HG02970 (cell line): ENCODE results near the gene MLEC.

Source experiments
- ATAC-seq: cut with Tn5 transposase; IDR thresholded peaks from one replicate; pipeline ENCODE4 v1.9.1; 2021; ENCODE audit warnings: mild to moderate bottlenecking, moderate library complexity, moderate number of reproducible peaks; ENCODE audit not compliant: unreplicated experiment, low FRiP score

MLEC gene

GRCh38 chr12:120690083-120690450 is 3.1 kb downstream of the MLEC start:
- ATAC-seq, result no peak

- no peak for ATAC-seq
These were observed 4.0 kb downstream of the MLEC start for GRCh38 chr12:120690978-120691377.

- ATAC-seq, result no peak
These were observed 5.6 kb downstream of the MLEC start for GRCh38 chr12:120692524-120693033.

- no peak for ATAC-seq
These were observed 6.9 kb downstream of the MLEC start for GRCh38 chr12:120693848-120694247.

GRCh38 chr12:120696626-120697025 is 9.7 kb downstream of the MLEC start:
- ATAC-seq, result no peak

GRCh38 chr12:120697344-120697743 is 10.4 kb downstream of the MLEC start:
- ATAC-seq, result no peak

GRCh38 chr12:120698665-120699064 is 11.7 kb downstream of the MLEC start:
- no peak for ATAC-seq

- ATAC-seq, result no peak
These were observed 12.6 kb downstream of the MLEC start for GRCh38 chr12:120699553-120699952.

- no peak for ATAC-seq
These were observed 13.9 kb downstream of the MLEC start for GRCh38 chr12:120700886-120701285.

- ATAC-seq, result no peak
These were observed 15.7 kb downstream of the MLEC start for GRCh38 chr12:120702637-120703036.

- ATAC-seq, result no peak
These were observed 16.5 kb downstream of the MLEC start for GRCh38 chr12:120703311-120703942.

GRCh38 chr12:120705618-120706017 is 18.7 kb downstream of the MLEC start:
- ATAC-seq, result no peak

- ATAC-seq, result no peak
These were observed 19.1 kb downstream of the MLEC start for GRCh38 chr12:120706029-120706428.

GRCh38 chr12:120708651-120709050 is 21.7 kb downstream of the MLEC start:
- no peak for ATAC-seq

GRCh38 chr12:120710031-120710804 is 23.3 kb downstream of the MLEC start, which contains the start of gene UNC119B:
TSS of gene UNC119B (plus strand) at chr12:120710458. CDS start at chr12:120710475, 17 bp downstream.
- ATAC-seq, result peak; percentile 64

- ATAC-seq, result no peak
These were observed 23.9 kb downstream of the MLEC start for GRCh38 chr12:120710805-120711296.

- no peak for ATAC-seq
These were observed 24.5 kb downstream of the MLEC start for GRCh38 chr12:120711411-120711810.

GRCh38 chr12:120712610-120713009 is 25.7 kb downstream of the MLEC start:
- ATAC-seq, result no peak

GRCh38 chr12:120713861-120714482 is 27.0 kb downstream of the MLEC start:
- ATAC-seq, result no peak

GRCh38 chr12:120718055-120718454 is 31.1 kb downstream of the MLEC start:
- ATAC-seq, result no peak

GRCh38 chr12:120719072-120719471 is 32.1 kb downstream of the MLEC start:
- no peak for ATAC-seq
